ENCODE results near the gene C5orf22. TPM values are rescaled to one million over a fixed set of nuclear protein-coding genes. Genes with fewer than 3 reads are reported as not detected.

Gene C5orf22
- total RNA-seq, 1 donor = 21.4 TPM

DNA sequence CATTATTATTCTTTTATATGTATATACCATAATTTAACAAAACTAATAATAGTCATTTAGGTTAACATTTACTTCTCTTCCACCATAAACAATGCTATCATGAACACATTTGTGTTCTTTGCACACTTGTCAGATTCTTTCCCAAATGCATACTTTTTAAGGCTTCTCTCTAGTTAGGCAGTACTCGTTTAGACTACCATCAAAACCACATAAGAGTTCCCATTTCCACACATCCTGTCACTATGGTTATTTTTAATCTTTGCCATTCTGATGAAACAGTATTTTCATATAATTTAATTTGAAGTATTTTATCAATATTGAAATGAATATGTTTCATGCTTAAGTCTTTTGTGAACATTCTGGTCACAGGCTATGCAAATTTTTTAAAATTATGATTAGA, 15.3 kb upstream of the C5orf22 start:
- TF ChIP-seq, protein P1, sequence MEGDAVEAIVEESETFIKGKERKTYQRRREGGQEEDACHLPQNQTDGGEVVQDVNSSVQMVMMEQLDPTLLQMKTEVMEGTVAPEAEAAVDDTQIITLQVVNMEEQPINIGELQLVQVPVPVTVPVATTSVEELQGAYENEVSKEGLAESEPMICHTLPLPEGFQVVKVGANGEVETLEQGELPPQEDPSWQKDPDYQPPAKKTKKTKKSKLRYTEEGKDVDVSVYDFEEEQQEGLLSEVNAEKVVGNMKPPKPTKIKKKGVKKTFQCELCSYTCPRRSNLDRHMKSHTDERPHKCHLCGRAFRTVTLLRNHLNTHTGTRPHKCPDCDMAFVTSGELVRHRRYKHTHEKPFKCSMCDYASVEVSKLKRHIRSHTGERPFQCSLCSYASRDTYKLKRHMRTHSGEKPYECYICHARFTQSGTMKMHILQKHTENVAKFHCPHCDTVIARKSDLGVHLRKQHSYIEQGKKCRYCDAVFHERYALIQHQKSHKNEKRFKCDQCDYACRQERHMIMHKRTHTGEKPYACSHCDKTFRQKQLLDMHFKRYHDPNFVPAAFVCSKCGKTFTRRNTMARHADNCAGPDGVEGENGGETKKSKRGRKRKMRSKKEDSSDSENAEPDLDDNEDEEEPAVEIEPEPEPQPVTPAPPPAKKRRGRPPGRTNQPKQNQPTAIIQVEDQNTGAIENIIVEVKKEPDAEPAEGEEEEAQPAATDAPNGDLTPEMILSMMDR (IDR thresholded peaks at IDR 0.05; ENCODE audit: extremely low read depth, low read depth, low read length) = no peak
- H3K4me2 ChIP-seq (ENCODE audit: insufficient read depth, low read length) = no peak overlapping the region
- no peaks in the 10 kb centered on the region for H3K4me1 ChIP-seq (ENCODE audit: insufficient read depth, low read length)
- no peak overlapping the region for H3K4me3 ChIP-seq (ENCODE audit: insufficient read depth, low read length)
- no peak for DNase-seq (ENCODE audit: insufficient read length, low spot score, missing footprints)
- no peaks in the 10 kb centered on the region for H3K79me2 ChIP-seq (ENCODE audit: insufficient read depth, low read length)
- no peak overlapping the region for H3K27ac ChIP-seq (ENCODE audit: low read depth, low read length)
- no peaks in the 10 kb centered on the region for H3K9me3 ChIP-seq (ENCODE audit: low read depth, low read length)
- H2AFZ ChIP-seq (ENCODE audit: low read length) = no peak overlapping the region
- no peaks in the 10 kb centered on the region for H4K20me1 ChIP-seq (ENCODE audit: insufficient read depth, low read length)
- H3K27me3 ChIP-seq (ENCODE audit: insufficient read depth, low read length) = no peaks in the 10 kb centered on the region
- peaks cover 56% of the 10 kb centered on the region for H3K36me3 ChIP-seq (ENCODE audit: insufficient read depth, low read length)

DNA sequence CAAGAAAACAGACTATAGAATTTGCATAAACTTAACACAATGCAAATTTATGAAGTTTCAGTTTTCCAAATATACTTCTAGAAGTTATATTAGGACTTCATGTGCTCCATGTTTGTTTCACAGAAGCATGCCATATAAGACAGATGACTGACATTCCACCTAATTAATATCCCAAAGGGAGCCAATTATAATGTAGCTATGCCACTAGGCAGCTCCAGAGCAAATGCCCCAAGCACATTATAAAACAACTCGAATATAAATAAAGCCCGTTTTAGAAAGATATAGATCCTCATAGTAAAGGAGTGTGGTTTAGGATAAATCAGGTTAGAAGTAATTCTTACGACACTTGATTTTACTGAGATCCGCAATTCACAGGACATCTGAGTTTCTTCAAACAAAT, 9.1 kb upstream of the C5orf22 start:
- H3K79me2 ChIP-seq (ENCODE audit: insufficient read depth, low read length) = peaks cover 25% of the 10 kb centered on the region
- no peak overlapping the region for H2AFZ ChIP-seq (ENCODE audit: low read length)
- no peak overlapping the region for H3K4me2 ChIP-seq (ENCODE audit: insufficient read depth, low read length)
- DNase-seq (ENCODE audit: insufficient read length, low spot score, missing footprints) = no peak
- H3K27ac ChIP-seq (ENCODE audit: low read depth, low read length) = no peak overlapping the region
- H3K4me3 ChIP-seq (ENCODE audit: insufficient read depth, low read length) = no peak overlapping the region
- no peaks in the 10 kb centered on the region for H3K9me3 ChIP-seq (ENCODE audit: low read depth, low read length)
- TF ChIP-seq, protein P1 (IDR thresholded peaks at IDR 0.05; ENCODE audit: extremely low read depth, low read depth, low read length) = no peak
- H3K4me1 ChIP-seq (ENCODE audit: insufficient read depth, low read length) = no peaks in the 10 kb centered on the region
- peaks cover 64% of the 10 kb centered on the region for H3K36me3 ChIP-seq (ENCODE audit: insufficient read depth, low read length)
- H4K20me1 ChIP-seq (ENCODE audit: insufficient read depth, low read length) = peaks cover 8% of the 10 kb centered on the region
- no peaks in the 10 kb centered on the region for H3K27me3 ChIP-seq (ENCODE audit: insufficient read depth, low read length)

DNA sequence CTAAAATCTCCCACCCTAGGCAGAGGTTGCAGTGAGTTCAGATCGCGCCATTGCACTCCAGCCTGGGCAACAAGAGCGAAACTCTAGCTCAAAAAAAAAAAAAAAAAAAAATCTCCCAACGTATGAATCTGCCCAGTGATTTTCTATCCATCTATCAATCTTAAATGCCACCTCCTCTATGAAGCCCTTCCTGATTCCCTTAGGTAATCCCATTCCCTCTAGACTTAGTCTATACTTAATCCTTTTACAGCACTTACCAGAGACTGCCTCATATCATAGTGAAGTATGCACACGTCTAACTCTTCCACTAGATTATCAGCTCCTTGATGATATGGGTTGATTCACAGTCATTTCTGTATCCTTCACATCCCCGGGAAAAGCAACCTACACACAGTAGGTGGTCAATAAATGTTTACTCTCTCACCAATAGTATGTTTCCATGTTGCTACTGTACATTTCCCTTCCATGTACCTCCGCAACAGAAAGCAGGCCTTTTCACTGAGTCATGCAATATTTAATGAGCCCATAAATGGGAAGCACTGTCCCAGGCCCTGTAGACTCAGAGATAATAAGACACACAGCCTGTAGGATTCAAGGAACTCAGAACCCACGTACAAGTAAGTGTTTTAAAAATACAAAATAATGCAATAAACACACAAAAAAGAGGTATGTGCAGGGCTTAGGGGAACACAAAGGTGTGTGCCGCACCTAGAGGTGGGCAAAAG, 1.4 kb upstream of the C5orf22 start:
- peaks cover 62% of the 10 kb centered on the region for H3K79me2 ChIP-seq (ENCODE audit: insufficient read depth, low read length)
- TF ChIP-seq, protein P1 (IDR thresholded peaks at IDR 0.05; ENCODE audit: extremely low read depth, low read depth, low read length) = no peak
- H3K9me3 ChIP-seq (ENCODE audit: low read depth, low read length) = no peaks in the 10 kb centered on the region
- H3K4me2 ChIP-seq (ENCODE audit: insufficient read depth, low read length) = peak overlapping the region; percentile 80
- no peak for DNase-seq (ENCODE audit: insufficient read length, low spot score, missing footprints)
- H2AFZ ChIP-seq (ENCODE audit: low read length) = no peak overlapping the region
- H3K36me3 ChIP-seq (ENCODE audit: insufficient read depth, low read length) = peaks cover 52% of the 10 kb centered on the region
- peak overlapping the region; percentile 97 for H3K4me3 ChIP-seq (ENCODE audit: insufficient read depth, low read length)
- H3K27ac ChIP-seq (ENCODE audit: low read depth, low read length) = peak overlapping the region; percentile 24
- H4K20me1 ChIP-seq (ENCODE audit: insufficient read depth, low read length) = peaks cover 9% of the 10 kb centered on the region
- H3K4me1 ChIP-seq (ENCODE audit: insufficient read depth, low read length) = peaks cover 16% of the 10 kb centered on the region
- no peaks in the 10 kb centered on the region for H3K27me3 ChIP-seq (ENCODE audit: insufficient read depth, low read length)

DNA sequence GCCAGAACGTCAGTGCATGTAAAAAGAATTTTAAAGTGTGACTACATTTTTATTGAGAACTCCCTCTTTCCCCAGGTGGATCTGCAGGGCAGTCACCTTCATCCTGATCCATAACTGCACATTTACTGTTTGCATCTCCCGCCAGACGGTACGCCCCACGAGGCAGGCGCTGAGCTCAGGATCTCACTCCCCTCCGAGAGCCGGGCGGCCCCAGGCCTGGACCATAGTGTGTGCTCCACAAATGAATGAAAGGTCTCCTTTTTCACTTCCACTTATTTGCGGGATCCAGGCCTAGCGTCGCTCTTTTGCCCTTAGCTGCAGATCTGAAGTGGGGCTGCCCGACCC, 586 bp upstream of the C5orf22 start:
- Histone ChIP-seq H3K27ac (ENCODE audit: low read depth, low read length) (peak overlapping the region; percentile 60), H3K4me1 (ENCODE audit: insufficient read depth, low read length) (peaks cover 16% of the 10 kb centered on the region), H3K79me2 (ENCODE audit: insufficient read depth, low read length) (peaks cover 63% of the 10 kb centered on the region), H3K9me3 (ENCODE audit: low read depth, low read length) (no peaks in the 10 kb centered on the region), H4K20me1 (ENCODE audit: insufficient read depth, low read length) (peaks cover 9% of the 10 kb centered on the region), H3K36me3 (ENCODE audit: insufficient read depth, low read length) (peaks cover 52% of the 10 kb centered on the region), H3K27me3 (ENCODE audit: insufficient read depth, low read length) (no peaks in the 10 kb centered on the region), H3K4me3 (ENCODE audit: insufficient read depth, low read length) (peak overlapping the region; percentile 97), H3K4me2 (ENCODE audit: insufficient read depth, low read length) (peak overlapping the region; percentile 80), H2AFZ (ENCODE audit: low read length) (peak overlapping the region; percentile 96)
- DNase-seq (ENCODE audit: insufficient read length, low spot score, missing footprints) = no peak
- TF ChIP-seq, protein P1 (IDR thresholded peaks at IDR 0.05; ENCODE audit: extremely low read depth, low read depth, low read length) = no peak
